DOHH2 (cell line): ENCODE results near the gene NES.

Experiments used
- CTCF ChIP-seq: fragments of 200-600 bp; sonication (generic); IDR thresholded peaks from one replicate; pipeline ENCODE4 v1.5.1; 2014; ENCODE audit warnings: antibody characterized with exemption, mild to moderate bottlenecking, low read depth, low read length; ENCODE audit not compliant: poor library complexity, severe bottlenecking
- EZH2phosphoT487 ChIP-seq: fragments of 200-600 bp; sonication (generic); IDR thresholded peaks from 2 replicates; pipeline ENCODE4 v1.6.1; 2017; ENCODE audit warnings: borderline replicate concordance, mild to moderate bottlenecking, antibody characterized with exemption, low read length, moderate library complexity, mixed read lengths

- TF ChIP-seq CTCF: no peak
- TF ChIP-seq EZH2phosphoT487: no peak
Measured at GRCh38 chr1:156670359-156670758, 6.8 kb downstream of the NES start.
